Adrenal gland (tissue), 12 donors: ENCODE results near the gene LIG1. TPM values are rescaled to one million over a fixed set of nuclear protein-coding genes. Genes with fewer than 3 reads are reported as not detected.

ENCODE experiments used
- DNase-seq, 7 donors: peaks; one replicate each; pipeline ENCODE4 v3.0.0-alpha.2; 2019 to 2020
- H3K27ac ChIP-seq, 5 donors: fragments of 200-600 bp; sonication (generic) in 4 of 5; 1 replicate in 3 of 5; 2 replicates in 2 of 5; pipeline versions ENCODE4 v1.5.1 to v1.8.0; 2016 to 2020; ENCODE audit warnings: mild to moderate bottlenecking in 1 of 5
- H3K27me3 ChIP-seq: fragments of 200-600 bp; 2 replicates; pipeline ENCODE4 v1.8.0; 2021
- H3K36me3 ChIP-seq, 2 donors: fragments of 200-600 bp; replicated peaks in 1 of 2; 1 replicate in 1 of 2; 2 replicates in 1 of 2; pipeline versions ENCODE4 v1.5.1 to v1.8.0; 2018 to 2022
- H3K4me1 ChIP-seq, 2 donors: fragments of 200-600 bp; replicated peaks in 1 of 2; 1 replicate in 1 of 2; 2 replicates in 1 of 2; pipeline versions ENCODE4 v1.5.1 to v1.8.0; 2018 to 2021
- H3K4me3 ChIP-seq, 4 donors: fragments of 200-600 bp; sonication (generic) in 3 of 4; one replicate each; pipeline ENCODE4 v1.5.1; 2016 to 2018
- H3K9me3 ChIP-seq, 3 donors: fragments of 200-600 bp; sonication (generic) in 1 of 3; replicated peaks in 1 of 3; 1 replicate in 2 of 3; 2 replicates in 1 of 3; pipeline versions ENCODE4 v1.5.1 to v1.8.0; 2016 to 2021
- POLR2A ChIP-seq, 2 donors: fragments of 450-650 bp; IDR thresholded peaks; one replicate each; pipeline ENCODE4 v1.6.1; 2017; ENCODE audit warnings: antibody characterized with exemption in 2 of 2, mild to moderate bottlenecking in 2 of 2, moderate library complexity in 1 of 2
- WGBS, 4 donors: extraction: QIAGEN DNeasy Blood & Tissue Kit in 2 of 4; methylation state at CpG; one replicate each; pipeline versions ENCODE4 v1.1.5 to v1.1.7; 2013 to 2017; 5-methylcytosine and 5-hydroxymethylcytosine counted together
- intact Hi-C, 2 donors: fragments of 100-400 bp; cut with DNase I; formaldehyde crosslinking; loops; one replicate each; pipeline versions ENCODE4 v1.14.1 to v1.15.0; 2022 to 2023
- polyA plus RNA-seq, 3 donors: library from polyadenylated mRNA; stranded (reverse); fragments of 200-250 nt in 2 of 3; fragments of 350-450 nt in 1 of 3; fragmentation: Illumina TruSeq in 1 of 3; extraction: RNeasy Lipid Tissue Mini Kit (QIAGEN cat#74804) in 1 of 3; gene quantifications; one replicate each; pipeline ENCODE4 v1.2.3, GENCODE V29; 2013 to 2014
- total RNA-seq, 9 donors: library from RNA; depleted of rRNA in 4 of 9; stranded (reverse); fragments of >200 nt in 4 of 9; fragments of 120-200 nt in 1 of 9; fragmentation: NEBNext Ultra II Directional in 1 of 9; extraction: Animal tissue kit (Norgen Biotek cat#: 25700) in 1 of 9; gene quantifications; one replicate each; pipeline versions ENCODE4 v1.1.0 to v1.2.4, GENCODE V29; 2013 to 2023
- TF ChIP-seq, protein P1 (sequence below), 6 experiments: fragments of 450-650 bp in 4 of 6; fragments of 200-600 bp in 2 of 6; sonication (generic) in 1 of 6; IDR thresholded peaks; 1 replicate in 5 of 6; 2 replicates in 1 of 6; pipeline versions ENCODE4 v1.5.1 to v1.8.0; 2016 to 2021; ENCODE audit warnings: antibody characterized with exemption in 6 of 6, mild to moderate bottlenecking in 2 of 6, moderate library complexity in 1 of 6
- donor health status: healthy with polysubstance abuse.
- donor health status: Bipolar disorder and iron deficiency.
- donor health status: DM: yes; HTN: yes; CAD: no.
- donor health status: DM: no; HTN: no; CAD: no.
- donor health status: DM: no; HTN: no; CAD: no.
- donor health status: DM: yes; HTN: yes; CAD: no.

The LIG1 gene
- total and polyA plus RNA-seq, 12 donors = 7.5 to 79.6 (median 15.7) TPM

DNA sequence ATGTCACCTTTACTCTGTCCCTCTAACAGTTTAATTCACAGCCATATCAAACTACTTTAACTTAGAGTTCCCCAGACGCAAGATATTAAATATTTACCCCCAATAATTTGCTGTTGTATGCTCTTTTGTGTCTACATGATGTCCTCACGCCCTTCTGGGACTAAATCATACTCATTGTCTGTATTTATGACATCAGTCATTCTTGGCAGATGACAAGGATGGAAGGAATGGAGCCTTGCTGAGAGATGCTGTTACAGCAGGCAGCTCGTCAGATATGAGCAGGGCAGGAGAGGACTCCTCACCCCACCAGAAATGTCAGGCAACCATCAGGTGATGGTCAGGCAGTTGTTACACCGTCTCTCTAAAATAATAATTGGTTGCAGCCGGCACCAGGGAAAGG lies 43.8 kb upstream of the LIG1 start:
- Histone ChIP-seq H3K4me1 (no peaks in the 10 kb centered on the region), H3K4me3 (no peak overlapping the region), H3K27me3 (no peaks in the 10 kb centered on the region), H3K36me3 (peaks cover 0 to 13% of the 10 kb centered on the region in 2 donors), H3K27ac (no peak overlapping the region), H3K9me3 (no peaks in the 10 kb centered on the region)
- TF ChIP-seq POLR2A (IDR thresholded peaks at IDR 0.05) = no peak
- TF ChIP-seq, protein P1, sequence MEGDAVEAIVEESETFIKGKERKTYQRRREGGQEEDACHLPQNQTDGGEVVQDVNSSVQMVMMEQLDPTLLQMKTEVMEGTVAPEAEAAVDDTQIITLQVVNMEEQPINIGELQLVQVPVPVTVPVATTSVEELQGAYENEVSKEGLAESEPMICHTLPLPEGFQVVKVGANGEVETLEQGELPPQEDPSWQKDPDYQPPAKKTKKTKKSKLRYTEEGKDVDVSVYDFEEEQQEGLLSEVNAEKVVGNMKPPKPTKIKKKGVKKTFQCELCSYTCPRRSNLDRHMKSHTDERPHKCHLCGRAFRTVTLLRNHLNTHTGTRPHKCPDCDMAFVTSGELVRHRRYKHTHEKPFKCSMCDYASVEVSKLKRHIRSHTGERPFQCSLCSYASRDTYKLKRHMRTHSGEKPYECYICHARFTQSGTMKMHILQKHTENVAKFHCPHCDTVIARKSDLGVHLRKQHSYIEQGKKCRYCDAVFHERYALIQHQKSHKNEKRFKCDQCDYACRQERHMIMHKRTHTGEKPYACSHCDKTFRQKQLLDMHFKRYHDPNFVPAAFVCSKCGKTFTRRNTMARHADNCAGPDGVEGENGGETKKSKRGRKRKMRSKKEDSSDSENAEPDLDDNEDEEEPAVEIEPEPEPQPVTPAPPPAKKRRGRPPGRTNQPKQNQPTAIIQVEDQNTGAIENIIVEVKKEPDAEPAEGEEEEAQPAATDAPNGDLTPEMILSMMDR (IDR thresholded peaks at IDR 0.05) = no peak
- DNase-seq = no peak
- intact Hi-C loops = no loop called here
- 93 to 96% (median 94%) methylated on average over 5 of the region's 5 CpGs for WGBS, 4 donors

DNA sequence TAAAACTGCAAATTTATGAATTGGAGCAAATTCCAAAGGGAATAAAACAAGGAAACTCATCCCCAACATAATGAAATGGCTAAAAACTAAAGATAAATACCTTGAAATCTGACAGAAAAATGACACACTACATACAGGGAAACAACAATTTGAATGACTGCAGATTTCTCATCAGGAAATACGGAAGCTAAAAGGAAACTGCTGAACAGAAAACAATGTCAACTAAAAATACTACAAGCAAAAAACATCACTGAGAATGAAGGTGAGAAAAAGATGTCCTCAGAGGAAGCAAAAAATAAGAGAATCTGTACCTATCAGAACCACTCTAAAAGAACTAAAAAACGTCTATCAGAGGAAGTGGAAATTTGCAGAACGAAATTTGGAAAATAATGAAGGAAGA lies 39.9 kb upstream of the LIG1 start:
- H3K27ac ChIP-seq = peak overlapping the region in 1 of 5 donors; percentile 26

DNA sequence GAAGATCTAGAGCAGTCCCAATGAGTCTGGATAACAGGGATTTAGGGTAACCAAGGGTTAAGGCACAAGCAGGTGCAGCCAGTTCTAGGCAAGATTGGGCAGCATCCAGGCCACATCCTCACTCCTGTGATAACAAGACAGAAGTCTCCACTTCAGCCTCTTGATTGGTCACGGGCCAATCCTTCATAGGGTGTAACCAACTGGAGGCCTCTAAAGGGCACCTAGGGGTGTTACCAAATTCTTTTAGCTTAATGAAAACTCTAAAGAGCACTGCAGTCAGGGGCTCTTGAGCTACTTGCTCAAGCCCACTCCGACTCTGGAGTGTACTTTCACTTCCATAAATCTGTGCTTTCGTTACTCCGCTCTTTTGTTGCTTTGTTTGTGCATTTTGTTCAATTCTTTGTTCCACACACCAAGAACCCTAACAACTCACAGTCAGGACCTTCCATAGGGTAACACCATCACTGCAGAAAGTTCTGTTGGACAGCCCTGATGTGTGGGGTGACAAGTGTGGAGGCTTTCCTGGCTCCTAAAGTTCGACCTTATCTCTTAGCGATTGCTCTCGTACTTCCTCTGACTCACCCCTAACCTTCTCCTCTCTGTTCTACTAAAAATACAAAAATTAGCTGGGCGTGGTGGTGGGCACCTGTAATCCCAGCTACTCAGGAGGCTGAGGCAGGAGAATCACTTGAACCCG lies 36.4 kb upstream of the LIG1 start:
- no peaks in the 10 kb centered on the region for H3K9me3 ChIP-seq
- peak in 1 of 7 donors; percentile 41 for DNase-seq
- H3K27ac ChIP-seq = no peak overlapping the region
- H3K36me3 ChIP-seq = peaks cover 0 to 6% of the 10 kb centered on the region in 2 donors
- H3K27me3 ChIP-seq = no peaks in the 10 kb centered on the region
- intact Hi-C loops = no loop called here
- TF ChIP-seq POLR2A (IDR thresholded peaks at IDR 0.05) = no peak
- TF ChIP-seq, protein P1 (IDR thresholded peaks at IDR 0.05) = no peak
- peaks cover 4 to 11% of the 10 kb centered on the region in 2 donors for H3K4me1 ChIP-seq
- WGBS, 4 donors = 71 to 81% (median 76%) methylated on average over 9 of the region's 9 CpGs
- no peak overlapping the region for H3K4me3 ChIP-seq

More for the DNA sequence above, 39.9 kb upstream of the LIG1 start:
- Histone ChIP-seq H3K27me3 (no peaks in the 10 kb centered on the region), H3K4me3 (no peak overlapping the region), H3K9me3 (no peaks in the 10 kb centered on the region), H3K36me3 (peaks cover 0 to 10% of the 10 kb centered on the region in 2 donors), H3K4me1 (no peaks in the 10 kb centered on the region)
- 77 to 80% (median 79%) methylated on average over 3 of the region's 3 CpGs for WGBS, 4 donors
- no peak for DNase-seq
- intact Hi-C loops = no loop called here
- no peak for TF ChIP-seq POLR2A (IDR thresholded peaks at IDR 0.05)
- TF ChIP-seq, protein P1 (IDR thresholded peaks at IDR 0.05) = no peak

DNA sequence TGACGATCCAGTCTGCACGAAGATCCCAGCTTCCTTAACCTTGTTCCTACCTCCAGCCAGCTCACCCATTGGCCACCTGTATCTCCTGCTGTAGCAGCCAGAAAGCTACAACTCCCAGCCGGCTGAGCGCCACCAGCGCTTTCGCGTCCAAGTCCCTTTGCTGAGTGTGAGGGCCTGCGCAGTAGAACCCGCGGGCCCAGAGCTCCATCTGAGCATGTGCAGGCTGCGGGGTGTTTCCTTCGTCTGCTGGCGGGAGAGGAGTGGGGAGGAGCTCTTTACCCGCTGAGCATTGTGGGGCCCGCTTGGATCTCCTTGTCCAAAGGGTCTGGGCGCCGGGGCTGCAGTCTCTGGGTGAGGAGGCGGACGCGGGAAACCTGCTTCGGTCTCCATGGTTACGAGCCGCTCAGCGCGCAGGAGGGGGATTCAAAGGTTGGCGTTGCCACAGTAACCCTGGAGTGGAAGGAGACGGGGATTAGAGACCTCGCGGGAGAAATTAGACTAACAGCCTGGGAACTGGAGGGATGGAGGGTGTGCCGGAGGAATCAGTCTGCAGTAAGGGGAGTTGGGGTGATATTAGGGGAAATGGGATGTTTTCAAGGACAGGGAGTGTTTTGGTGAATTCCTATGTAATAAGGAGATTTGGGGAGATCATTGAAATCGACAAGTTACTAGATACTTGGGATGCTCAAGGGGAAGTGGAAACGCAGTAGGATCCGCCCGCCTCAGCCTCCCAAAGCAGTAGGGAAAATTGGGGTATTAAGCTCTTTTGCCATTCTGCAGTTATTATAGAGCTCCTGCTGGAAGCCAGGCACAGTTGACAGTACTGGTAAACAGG lies 33.9 kb upstream of the LIG1 start:
- Histone ChIP-seq H3K36me3 (no peaks in the 10 kb centered on the region), H3K9me3 (no peaks in the 10 kb centered on the region), H3K27ac (peak overlapping the region in 2 of 5 donors; percentile 66 to 75), H3K27me3 (no peaks in the 10 kb centered on the region), H3K4me1 (peaks cover 4 to 11% of the 10 kb centered on the region in 2 donors), H3K4me3 (peak overlapping the region in 2 of 4 donors; percentile 38 to 58)
- peak; percentile 91 to 97 (median 95) for DNase-seq
- intact Hi-C loops = no loop called here
- 0 to 1% (median 0%) methylated on average over 16 to 34 of the region's 34 CpGs for WGBS, 4 donors
- TF ChIP-seq, protein P1 (IDR thresholded peaks at IDR 0.05) = peak in 1 of 6 experiments; percentile 3
- peak in 1 of 2 donors; percentile 63 for TF ChIP-seq POLR2A (IDR thresholded peaks at IDR 0.05)
